ENCODE results near the gene IFNGR2.

Gene IFNGR2

DNA sequence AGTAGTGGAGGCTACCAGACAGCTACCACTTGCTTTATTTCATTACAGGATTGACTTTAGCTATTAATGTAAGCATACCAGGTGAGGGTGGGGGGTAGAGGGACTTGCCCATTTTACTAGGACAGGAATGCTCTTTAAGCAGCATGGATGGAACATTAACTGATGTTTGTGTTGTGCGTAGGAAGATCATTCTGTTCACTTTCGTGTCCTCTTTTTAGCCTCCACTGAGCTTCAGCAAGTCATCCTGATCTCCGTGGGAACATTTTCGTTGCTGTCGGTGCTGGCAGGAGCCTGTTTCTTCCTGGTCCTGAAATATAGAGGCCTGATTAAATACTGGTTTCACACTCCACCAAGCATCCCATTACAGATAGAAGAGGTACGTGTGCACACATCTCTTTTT, 29.3 kb downstream of the IFNGR2 start:
- ATAC-seq (ENCODE audit: insufficient read depth, low read depth), result no peak
- Histone ChIP-seq H3K9ac (ENCODE audit: low read depth, low read length) (no peak overlapping the region), H3K27me3 (ENCODE audit: insufficient read depth, low read length, poor library complexity) (no peaks in the 10 kb centered on the region), H2AFZ (ENCODE audit: low read depth, low read length) (no peak overlapping the region), H3K27ac (ENCODE audit: low read length) (no peak overlapping the region), H3K4me2 (ENCODE audit: insufficient read depth, low read length) (no peak overlapping the region), H3K9me3 (ENCODE audit: insufficient read depth, low read length, severe bottlenecking) (no peaks in the 10 kb centered on the region), H3K4me3 (ENCODE audit: low read depth in 1 of 2, low read length in 2 of 2) (no peak overlapping the region), H3K79me2 (ENCODE audit: insufficient read depth, low read length) (no peaks in the 10 kb centered on the region), H3K4me1 (ENCODE audit: insufficient read depth, low read length) (no peaks in the 10 kb centered on the region), H3K36me3 (ENCODE audit: insufficient read depth, low read length) (peaks cover 84% of the 10 kb centered on the region), H4K20me1 (ENCODE audit: insufficient read depth, low read length) (no peaks in the 10 kb centered on the region)
- DNase-seq, result no peak
- TF ChIP-seq, protein P1, sequence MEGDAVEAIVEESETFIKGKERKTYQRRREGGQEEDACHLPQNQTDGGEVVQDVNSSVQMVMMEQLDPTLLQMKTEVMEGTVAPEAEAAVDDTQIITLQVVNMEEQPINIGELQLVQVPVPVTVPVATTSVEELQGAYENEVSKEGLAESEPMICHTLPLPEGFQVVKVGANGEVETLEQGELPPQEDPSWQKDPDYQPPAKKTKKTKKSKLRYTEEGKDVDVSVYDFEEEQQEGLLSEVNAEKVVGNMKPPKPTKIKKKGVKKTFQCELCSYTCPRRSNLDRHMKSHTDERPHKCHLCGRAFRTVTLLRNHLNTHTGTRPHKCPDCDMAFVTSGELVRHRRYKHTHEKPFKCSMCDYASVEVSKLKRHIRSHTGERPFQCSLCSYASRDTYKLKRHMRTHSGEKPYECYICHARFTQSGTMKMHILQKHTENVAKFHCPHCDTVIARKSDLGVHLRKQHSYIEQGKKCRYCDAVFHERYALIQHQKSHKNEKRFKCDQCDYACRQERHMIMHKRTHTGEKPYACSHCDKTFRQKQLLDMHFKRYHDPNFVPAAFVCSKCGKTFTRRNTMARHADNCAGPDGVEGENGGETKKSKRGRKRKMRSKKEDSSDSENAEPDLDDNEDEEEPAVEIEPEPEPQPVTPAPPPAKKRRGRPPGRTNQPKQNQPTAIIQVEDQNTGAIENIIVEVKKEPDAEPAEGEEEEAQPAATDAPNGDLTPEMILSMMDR (IDR thresholded peaks at IDR 0.05; ENCODE audit: borderline replicate concordance, extremely low read depth, low read length, poor library complexity, severe bottlenecking), result no peak
- TF ChIP-seq EZH2 (IDR thresholded peaks at IDR 0.05; ENCODE audit: borderline replicate concordance, low read depth, low read length, severe bottlenecking), result no peak

DNA sequence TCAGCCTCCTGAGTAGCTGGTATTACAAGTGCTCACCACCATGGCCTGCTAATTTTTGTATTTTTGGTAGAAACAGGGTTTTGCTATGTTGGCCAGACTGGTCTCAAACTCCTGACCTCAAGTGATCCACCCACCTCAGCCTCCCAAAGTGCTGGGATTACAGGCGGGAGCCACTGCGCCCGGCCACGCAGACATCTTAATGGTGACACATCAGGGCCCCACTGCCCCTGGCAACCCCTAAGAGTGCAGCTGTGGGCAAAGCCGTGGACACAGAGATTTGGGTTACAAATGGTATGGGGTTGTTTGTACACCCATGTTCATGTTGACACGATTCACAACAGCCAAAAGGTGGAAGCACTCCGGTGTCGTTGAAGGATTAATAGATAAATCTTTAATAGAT, 29.8 kb downstream of the IFNGR2 start:
- Histone ChIP-seq H2AFZ (ENCODE audit: low read depth, low read length) (no peak overlapping the region), H3K4me1 (ENCODE audit: insufficient read depth, low read length) (no peaks in the 10 kb centered on the region), H3K9ac (ENCODE audit: low read depth, low read length) (no peak overlapping the region), H3K27me3 (ENCODE audit: insufficient read depth, low read length, poor library complexity) (no peaks in the 10 kb centered on the region), H4K20me1 (ENCODE audit: insufficient read depth, low read length) (no peaks in the 10 kb centered on the region), H3K27ac (ENCODE audit: low read length) (no peak overlapping the region), H3K4me3 (ENCODE audit: low read depth in 1 of 2, low read length in 2 of 2) (no peak overlapping the region), H3K79me2 (ENCODE audit: insufficient read depth, low read length) (no peaks in the 10 kb centered on the region), H3K9me3 (ENCODE audit: insufficient read depth, low read length, severe bottlenecking) (no peaks in the 10 kb centered on the region), H3K36me3 (ENCODE audit: insufficient read depth, low read length) (peaks cover 83% of the 10 kb centered on the region), H3K4me2 (ENCODE audit: insufficient read depth, low read length) (no peak overlapping the region)
- DNase-seq, result no peak
- no peak for ATAC-seq (ENCODE audit: insufficient read depth, low read depth)
- no peak for TF ChIP-seq EZH2 (IDR thresholded peaks at IDR 0.05; ENCODE audit: borderline replicate concordance, low read depth, low read length, severe bottlenecking)
- TF ChIP-seq, protein P1 (IDR thresholded peaks at IDR 0.05; ENCODE audit: borderline replicate concordance, extremely low read depth, low read length, poor library complexity, severe bottlenecking), result no peak

DNA sequence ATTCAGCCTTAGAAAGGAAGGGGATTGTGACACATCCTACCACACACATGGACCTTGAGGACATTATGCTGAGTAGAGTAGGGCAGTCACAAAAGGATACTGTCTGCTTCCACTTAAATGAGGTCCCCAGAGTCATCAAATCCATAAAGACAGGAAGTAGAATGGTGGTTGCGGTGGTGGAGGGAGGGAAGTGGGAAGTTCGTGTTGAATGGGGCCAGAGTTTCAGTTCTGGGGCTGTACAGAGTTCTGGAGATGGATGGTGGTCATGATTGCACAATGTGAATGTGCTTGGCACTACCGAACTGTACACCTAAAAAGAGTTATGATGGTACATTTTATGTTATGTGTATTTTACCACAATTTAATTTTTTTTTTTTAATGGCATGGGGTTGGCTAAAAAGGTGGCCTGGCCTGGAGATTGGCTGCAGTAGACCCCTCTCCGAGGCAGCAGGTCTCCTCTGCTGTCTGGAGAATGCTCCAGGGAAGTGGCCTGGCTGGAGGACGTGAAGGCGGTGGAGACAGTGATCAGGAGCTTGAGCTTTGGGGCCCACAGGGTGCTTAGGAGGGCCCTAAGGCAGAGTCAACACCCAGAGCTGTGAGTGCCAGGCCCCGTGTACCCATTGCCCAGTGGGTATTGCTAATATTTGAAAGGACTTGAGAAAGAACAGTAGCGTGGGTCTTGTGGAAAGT, 30.4 kb downstream of the IFNGR2 start:
- Histone ChIP-seq H3K4me2 (ENCODE audit: insufficient read depth, low read length) (no peak overlapping the region), H3K36me3 (ENCODE audit: insufficient read depth, low read length) (peaks cover 77% of the 10 kb centered on the region), H3K4me3 (ENCODE audit: low read depth in 1 of 2, low read length in 2 of 2) (no peak overlapping the region), H3K9me3 (ENCODE audit: insufficient read depth, low read length, severe bottlenecking) (no peaks in the 10 kb centered on the region), H3K27me3 (ENCODE audit: insufficient read depth, low read length, poor library complexity) (no peaks in the 10 kb centered on the region), H2AFZ (ENCODE audit: low read depth, low read length) (no peak overlapping the region), H3K27ac (ENCODE audit: low read length) (no peak overlapping the region), H3K9ac (ENCODE audit: low read depth, low read length) (no peak overlapping the region), H4K20me1 (ENCODE audit: insufficient read depth, low read length) (no peaks in the 10 kb centered on the region), H3K79me2 (ENCODE audit: insufficient read depth, low read length) (no peaks in the 10 kb centered on the region), H3K4me1 (ENCODE audit: insufficient read depth, low read length) (no peaks in the 10 kb centered on the region)
- no peak for ATAC-seq (ENCODE audit: insufficient read depth, low read depth)
- no peak for DNase-seq
- TF ChIP-seq EZH2 (IDR thresholded peaks at IDR 0.05; ENCODE audit: borderline replicate concordance, low read depth, low read length, severe bottlenecking), result no peak
- TF ChIP-seq, protein P1 (IDR thresholded peaks at IDR 0.05; ENCODE audit: borderline replicate concordance, extremely low read depth, low read length, poor library complexity, severe bottlenecking), result no peak

Data from DND-41 (cell line).